ENCODE results near the gene SPG11.

- TF ChIP-seq CTCF (IDR thresholded peaks at IDR 0.05) (no peak), POLR2AphosphoS5 (IDR thresholded peaks at IDR 0.05) (no peak), POLR2A (IDR thresholded peaks at IDR 0.05) (no peak)
Observed at GRCh38 chr15:44641651-44642050, 21.8 kb downstream of the SPG11 start.
